WTC11 (cell line): Measurements from ENCODE around the gene MARCHF10.

ENCODE experiments used
- ATF1 ChIP-seq: sonication (generic); formaldehyde crosslinking; IDR thresholded peaks from 2 replicates; pipeline ENCODE4 v1.8.1; 2023; ENCODE audit warnings: mild to moderate bottlenecking, moderate library complexity, missing genetic modification reagents
- EMX1 ChIP-seq: fragments of 250-450 bp; sonication (Bioruptor Pico); IDR thresholded peaks from 2 replicates; pipeline ENCODE4 v1.8.0; 2021; ENCODE audit warnings: mild to moderate bottlenecking
- MYBL2 ChIP-seq: sonication (generic); formaldehyde crosslinking; IDR thresholded peaks from 2 replicates; pipeline ENCODE4 v1.8.1; 2023; ENCODE audit warnings: mild to moderate bottlenecking, moderate library complexity, missing genetic modification reagents
- ZNF416 ChIP-seq: fragments of 250-450 bp; sonication (Bioruptor Pico); IDR thresholded peaks from 2 replicates; pipeline ENCODE4 v1.9.0; 2021; ENCODE audit warnings: mild to moderate bottlenecking, inconsistent platforms
- TF ChIP-seq, protein P1 (sequence below): sonication (generic); formaldehyde crosslinking; IDR thresholded peaks from 2 replicates; pipeline ENCODE4 v1.8.1; 2023; ENCODE audit warnings: mild to moderate bottlenecking, missing genetic modification reagents, moderate library complexity
- TF ChIP-seq, protein P2 (sequence below): sonication (generic); formaldehyde crosslinking; IDR thresholded peaks from 2 replicates; pipeline ENCODE4 v1.8.0; 2022; ENCODE audit warnings: mild to moderate bottlenecking, missing genetic modification reagents

DNA sequence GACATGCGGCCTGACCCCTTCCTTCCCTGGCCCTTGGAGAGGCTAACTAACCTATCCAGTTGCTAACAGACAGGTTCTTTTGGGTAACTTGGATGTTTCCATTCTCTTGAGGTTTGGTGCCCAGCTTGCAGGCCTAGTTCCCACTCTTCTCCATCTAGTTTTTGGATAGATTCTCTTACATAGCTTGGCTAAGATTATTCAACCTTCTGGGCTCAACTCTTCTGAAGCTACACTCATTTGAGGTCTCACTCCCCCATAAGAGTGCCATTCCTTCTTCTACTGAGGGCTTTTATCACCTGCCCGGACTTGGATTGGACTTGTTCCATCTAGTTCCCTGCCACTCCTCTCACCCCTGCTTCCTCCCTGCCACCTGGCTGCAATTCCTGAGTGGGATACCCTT, 44.1 kb upstream of the MARCHF10 start:
- TF ChIP-seq MYBL2 (CRISPR knock-in tag) (no peak), EMX1 (CRISPR knock-in tag) (no peak), ATF1 (CRISPR knock-in tag) (no peak), ZNF416 (CRISPR knock-in tag) (no peak)
- TF ChIP-seq, protein P1, sequence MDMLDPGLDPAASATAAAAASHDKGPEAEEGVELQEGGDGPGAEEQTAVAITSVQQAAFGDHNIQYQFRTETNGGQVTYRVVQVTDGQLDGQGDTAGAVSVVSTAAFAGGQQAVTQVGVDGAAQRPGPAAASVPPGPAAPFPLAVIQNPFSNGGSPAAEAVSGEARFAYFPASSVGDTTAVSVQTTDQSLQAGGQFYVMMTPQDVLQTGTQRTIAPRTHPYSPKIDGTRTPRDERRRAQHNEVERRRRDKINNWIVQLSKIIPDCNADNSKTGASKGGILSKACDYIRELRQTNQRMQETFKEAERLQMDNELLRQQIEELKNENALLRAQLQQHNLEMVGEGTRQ = no peak
- TF ChIP-seq, protein P2, sequence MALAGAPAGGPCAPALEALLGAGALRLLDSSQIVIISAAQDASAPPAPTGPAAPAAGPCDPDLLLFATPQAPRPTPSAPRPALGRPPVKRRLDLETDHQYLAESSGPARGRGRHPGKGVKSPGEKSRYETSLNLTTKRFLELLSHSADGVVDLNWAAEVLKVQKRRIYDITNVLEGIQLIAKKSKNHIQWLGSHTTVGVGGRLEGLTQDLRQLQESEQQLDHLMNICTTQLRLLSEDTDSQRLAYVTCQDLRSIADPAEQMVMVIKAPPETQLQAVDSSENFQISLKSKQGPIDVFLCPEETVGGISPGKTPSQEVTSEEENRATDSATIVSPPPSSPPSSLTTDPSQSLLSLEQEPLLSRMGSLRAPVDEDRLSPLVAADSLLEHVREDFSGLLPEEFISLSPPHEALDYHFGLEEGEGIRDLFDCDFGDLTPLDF (CRISPR knock-in tag) = no peak
